Activated CD4-positive, CD25-positive, alpha-beta regulatory T cell (primary cell): ENCODE measurements around the gene AREL1.

Experiments used
- DNase-seq, 4 experiments: peaks; one replicate each; lab custom pipeline; 2025; lab: John Stamatoyannopoulos, UW

The AREL1 gene

GRCh38 chr14:74611650-74612349 lies 101.1 kb downstream of the AREL1 start, which contains the start of gene LTBP2:
Gene LTBP2, minus strand, starts transcription at chr14:74612237. Its CDS starts 293 bp downstream, at chr14:74611944.
- no peak for DNase-seq
